Activated CD4-positive, alpha-beta T cell treated with anti-CD3 and anti-CD28 coated beads for 36 hours (primary cell): ENCODE measurements around the gene ELOB. TPM values are rescaled to one million over a fixed set of nuclear protein-coding genes. Genes with fewer than 3 reads are reported as not detected.

Experiments
- ATAC-seq: fragments of 200-7000 bp; cut with Tn5 transposase; one replicate; pipeline ENCODE4 v1.10.0; 2021; ENCODE audit warnings: mild to moderate bottlenecking, moderate library complexity
- CTCF ChIA-PET: fragments of 350-600 bp; sonication (Branson Sonifier 250); formaldehyde crosslinking; loops from one replicate; lab custom pipeline; 2021; ENCODE audit warnings: antibody characterized with exemption; lab: Charles Lee
- POLR2A ChIA-PET: fragments of 350-600 bp; sonication (Branson Sonifier 250); formaldehyde crosslinking; loops from one replicate; lab custom pipeline; 2021; ENCODE audit warnings: antibody characterized with exemption, inconsistent platforms; lab: Charles Lee
- DNase-seq: peaks from one replicate; pipeline ENCODE4 v3.0.0-alpha.2; 2020
- H3K27ac Mint-ChIP-seq: one replicate; pipeline ENCODE4 v1.8.0; 2021; ENCODE audit warnings: mixed read lengths
- H3K27me3 Mint-ChIP-seq: one replicate; pipeline ENCODE4 v1.8.0; 2021; ENCODE audit warnings: mixed read lengths
- H3K36me3 Mint-ChIP-seq: one replicate; pipeline ENCODE4 v1.8.0; 2021; ENCODE audit warnings: low read depth, mixed read lengths
- H3K4me1 Mint-ChIP-seq: one replicate; pipeline ENCODE4 v1.8.0; 2021; ENCODE audit warnings: mixed read lengths
- H3K4me3 Mint-ChIP-seq: one replicate; pipeline ENCODE4 v1.8.0; 2021; ENCODE audit warnings: mild to moderate bottlenecking, moderate library complexity, mixed read lengths
- H3K9me3 Mint-ChIP-seq: one replicate; pipeline ENCODE4 v1.8.0; 2021; ENCODE audit warnings: low read depth, mixed read lengths
- intact Hi-C, 2 experiments: fragments of 100-400 bp; cut with DNase I in 1 of 2; cut with micrococcal nuclease in 1 of 2; formaldehyde crosslinking; loops; one replicate each; pipeline versions ENCODE4 v1.14.2 to v1.15.1; 2022 to 2024; cut with DNase I, micrococcal nuclease
- total RNA-seq, 2 experiments: library from RNA; stranded (reverse); gene quantifications; one replicate each; pipeline ENCODE4 v1.2.3, GENCODE V29; 2021

Gene ELOB
- total RNA-seq, 2 experiments from 2014 or later, result 268 to 269 TPM

DNA sequence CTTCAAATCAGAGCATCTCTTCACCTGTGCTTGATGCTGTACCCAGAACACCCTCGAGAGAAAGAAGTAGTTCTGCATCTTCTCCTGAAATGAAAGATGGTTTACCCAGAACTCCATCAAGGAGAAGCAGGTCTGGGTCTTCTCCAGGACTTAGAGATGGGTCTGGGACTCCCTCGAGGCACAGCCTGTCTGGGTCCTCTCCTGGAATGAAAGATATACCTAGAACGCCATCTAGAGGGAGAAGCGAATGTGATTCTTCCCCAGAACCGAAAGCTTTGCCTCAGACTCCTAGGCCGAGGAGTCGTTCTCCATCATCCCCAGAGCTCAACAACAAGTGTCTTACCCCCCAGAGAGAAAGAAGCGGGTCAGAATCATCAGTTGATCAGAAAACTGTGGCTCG lies 12.4 kb downstream of the ELOB start:
- DNase-seq (no peak), ATAC-seq (no peak)
- no peaks in the 10 kb centered on the region for H3K9me3 Mint-ChIP-seq
- intact Hi-C loops, result no loop called here
- no peak overlapping the region for H3K4me3 Mint-ChIP-seq
- peaks cover 5% of the 10 kb centered on the region for H3K4me1 Mint-ChIP-seq
- H3K36me3 Mint-ChIP-seq, result peaks cover 88% of the 10 kb centered on the region
- ChIA-PET CTCF (interaction anchor here (0.8 to 1.6 kb wide), 2 partner anchors 19 to 101 kb away, joined by 5 to 6 read pairs; no protein-coding TSS in a partner anchor), POLR2A (interaction anchor here (0.6 to 2.8 kb wide), 3 partner anchors 9 to 260 kb away, joined by 5 to 15 read pairs (median 6); partner anchors contain the start of gene SRRM2)
- H3K27me3 Mint-ChIP-seq, result no peaks in the 10 kb centered on the region
- H3K27ac Mint-ChIP-seq, result no peak overlapping the region

DNA sequence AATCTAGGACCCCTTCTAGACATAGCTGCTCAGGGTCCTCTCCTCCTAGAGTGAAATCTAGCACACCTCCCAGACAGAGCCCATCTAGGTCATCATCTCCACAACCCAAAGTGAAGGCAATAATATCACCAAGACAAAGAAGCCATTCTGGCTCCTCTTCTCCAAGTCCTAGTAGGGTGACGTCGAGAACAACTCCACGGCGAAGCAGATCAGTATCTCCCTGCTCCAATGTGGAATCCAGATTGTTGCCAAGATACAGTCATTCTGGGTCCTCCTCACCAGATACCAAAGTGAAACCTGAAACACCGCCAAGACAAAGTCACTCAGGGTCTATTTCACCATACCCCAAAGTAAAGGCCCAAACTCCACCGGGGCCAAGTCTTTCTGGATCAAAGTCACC lies 13.9 kb downstream of the ELOB start:
- Mint-ChIP-seq H3K27me3 (no peaks in the 10 kb centered on the region), H3K4me1 (peaks cover 12% of the 10 kb centered on the region), H3K4me3 (no peak overlapping the region), H3K36me3 (peaks cover 92% of the 10 kb centered on the region), H3K9me3 (no peaks in the 10 kb centered on the region), H3K27ac (peak overlapping the region; percentile 49)
- ATAC-seq, result no peak
- no peak for DNase-seq
- intact Hi-C loops, result no loop called here
- ChIA-PET POLR2A (interaction anchor here (0.8 to 2.8 kb wide), 2 partner anchors 10 to 11 kb away, joined by 4 to 15 read pairs; partner anchors contain the start of gene SRRM2), CTCF (interaction anchor here (1.6 kb wide), 1 partner anchor 21 kb away, joined by 6 read pairs; no protein-coding TSS in a partner anchor)

DNA sequence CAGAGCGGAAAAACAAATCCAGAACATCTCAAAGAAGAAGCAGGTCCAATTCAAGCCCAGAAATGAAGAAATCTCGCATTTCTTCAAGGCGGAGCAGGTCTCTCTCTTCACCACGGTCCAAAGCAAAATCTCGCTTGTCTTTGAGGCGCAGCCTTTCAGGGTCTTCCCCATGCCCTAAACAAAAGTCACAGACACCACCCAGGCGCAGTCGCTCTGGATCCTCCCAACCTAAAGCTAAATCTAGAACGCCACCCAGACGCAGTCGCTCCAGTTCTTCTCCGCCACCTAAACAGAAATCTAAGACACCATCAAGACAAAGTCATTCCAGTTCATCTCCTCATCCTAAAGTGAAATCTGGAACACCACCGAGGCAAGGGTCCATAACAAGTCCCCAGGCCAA lies 14.4 kb downstream of the ELOB start:
- Mint-ChIP-seq H3K27ac (peak overlapping the region; percentile 49), H3K36me3 (peaks cover 93% of the 10 kb centered on the region), H3K27me3 (no peaks in the 10 kb centered on the region), H3K4me3 (no peak overlapping the region), H3K9me3 (no peaks in the 10 kb centered on the region), H3K4me1 (peaks cover 15% of the 10 kb centered on the region)
- ATAC-seq, result no peak
- CTCF ChIA-PET, result interaction anchor here (1.0 kb wide), 1 partner anchor 9 kb away, joined by 3 read pairs; no protein-coding TSS in a partner anchor
- POLR2A ChIA-PET, result interaction anchor here (0.6 to 2.8 kb wide), 2 partner anchors 9 to 44 kb away, joined by 7 to 15 read pairs; partner anchors contain the start of gene SRRM2
- intact Hi-C loops, result no loop called here
- DNase-seq, result no peak

DNA sequence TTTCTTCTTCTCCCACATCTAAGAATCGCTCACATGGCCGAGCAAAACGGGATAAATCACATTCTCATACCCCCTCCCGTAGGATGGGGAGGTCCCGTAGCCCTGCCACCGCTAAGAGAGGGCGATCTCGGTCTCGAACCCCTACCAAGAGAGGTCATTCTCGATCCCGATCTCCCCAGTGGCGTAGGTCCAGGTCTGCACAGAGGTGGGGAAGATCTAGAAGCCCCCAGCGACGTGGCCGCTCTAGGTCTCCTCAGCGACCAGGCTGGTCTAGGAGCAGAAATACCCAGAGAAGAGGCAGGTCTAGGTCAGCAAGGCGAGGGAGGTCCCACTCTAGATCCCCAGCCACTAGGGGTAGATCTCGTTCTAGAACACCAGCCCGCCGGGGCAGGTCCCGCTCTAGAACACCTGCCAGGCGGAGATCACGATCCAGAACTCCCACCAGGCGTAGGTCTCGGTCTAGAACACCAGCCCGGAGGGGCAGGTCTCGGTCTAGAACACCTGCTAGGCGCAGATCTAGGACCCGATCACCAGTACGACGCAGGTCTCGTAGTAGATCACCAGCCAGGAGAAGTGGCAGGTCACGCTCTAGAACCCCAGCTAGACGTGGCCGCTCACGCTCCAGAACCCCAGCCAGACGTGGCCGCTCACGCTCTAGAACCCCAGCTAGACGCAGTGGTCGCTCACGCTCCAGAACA lies 15.0 kb downstream of the ELOB start:
- no peak for ATAC-seq
- intact Hi-C loops, result no loop called here
- ChIA-PET POLR2A (interaction anchor here (0.6 to 2.8 kb wide), 2 partner anchors 9 to 44 kb away, joined by 7 to 15 read pairs; partner anchors contain the start of gene SRRM2), CTCF (interaction anchor here (0.5 to 1.0 kb wide), 3 partner anchors 9 to 45 kb away, joined by 3 to 4 read pairs (median 3); no protein-coding TSS in a partner anchor)
- Mint-ChIP-seq H3K36me3 (peaks cover 97% of the 10 kb centered on the region), H3K4me3 (no peak overlapping the region), H3K27ac (no peak overlapping the region), H3K4me1 (peaks cover 19% of the 10 kb centered on the region), H3K9me3 (no peaks in the 10 kb centered on the region), H3K27me3 (no peaks in the 10 kb centered on the region)
- no peak for DNase-seq

DNA sequence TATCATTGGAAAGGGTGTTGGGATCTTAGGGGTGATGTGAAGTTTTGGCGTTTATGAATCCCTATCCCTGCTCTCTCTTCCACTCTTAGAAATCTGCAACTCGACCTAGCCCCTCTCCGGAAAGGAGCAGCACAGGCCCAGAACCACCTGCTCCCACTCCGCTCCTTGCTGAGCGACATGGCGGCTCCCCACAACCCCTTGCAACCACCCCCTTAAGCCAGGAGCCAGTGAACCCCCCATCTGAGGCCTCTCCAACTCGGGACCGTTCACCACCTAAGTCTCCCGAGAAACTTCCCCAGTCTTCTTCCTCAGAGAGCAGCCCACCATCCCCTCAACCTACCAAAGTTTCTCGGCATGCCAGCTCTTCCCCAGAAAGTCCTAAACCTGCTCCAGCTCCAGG lies 15.6 kb downstream of the ELOB start:
- H3K4me1 Mint-ChIP-seq, result peaks cover 25% of the 10 kb centered on the region
- ChIA-PET CTCF (interaction anchor here (0.7 kb wide), 1 partner anchor 18 kb away, joined by 4 read pairs; no protein-coding TSS in a partner anchor), POLR2A (no interaction called here)
- no peaks in the 10 kb centered on the region for H3K27me3 Mint-ChIP-seq
- peaks cover 98% of the 10 kb centered on the region for H3K36me3 Mint-ChIP-seq
- H3K4me3 Mint-ChIP-seq, result no peak overlapping the region
- no peak overlapping the region for H3K27ac Mint-ChIP-seq
- DNase-seq, result no peak
- H3K9me3 Mint-ChIP-seq, result no peaks in the 10 kb centered on the region
- intact Hi-C loops, result no loop called here
- ATAC-seq, result no peak

DNA sequence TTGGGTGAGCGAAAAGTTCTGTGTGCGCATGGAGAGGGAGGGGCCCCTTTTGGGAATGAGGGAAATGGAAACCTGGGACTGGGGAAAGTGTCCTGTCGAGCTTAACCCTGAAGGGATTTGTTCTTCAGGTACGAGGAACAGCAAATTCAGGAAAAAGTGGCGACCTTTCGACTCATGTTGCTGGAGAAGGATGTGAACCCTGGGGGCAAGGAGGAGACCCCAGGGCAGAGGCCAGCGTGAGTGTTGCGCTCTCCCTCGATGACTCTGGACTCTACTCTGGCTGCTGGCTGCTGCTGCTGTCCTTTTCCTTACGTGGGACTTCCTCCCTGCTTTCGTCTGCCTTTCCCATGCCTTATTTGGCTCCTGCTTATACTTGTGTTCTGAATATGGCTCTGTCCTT lies 19.7 kb downstream of the ELOB start:
- Mint-ChIP-seq H3K27me3 (no peaks in the 10 kb centered on the region), H3K4me3 (no peak overlapping the region), H3K27ac (peak overlapping the region; percentile 53), H3K4me1 (peaks cover 47% of the 10 kb centered on the region), H3K36me3 (peaks cover 85% of the 10 kb centered on the region), H3K9me3 (no peaks in the 10 kb centered on the region)
- POLR2A ChIA-PET, result interaction anchor here (1.2 to 2.3 kb wide), 3 partner anchors 10 to 24 kb away, joined by 6 to 12 read pairs (median 8); partner anchors contain the start of gene ELOB
- intact Hi-C loops, result loop anchor here in 1 of 2 experiments (10.0 kb wide), 1 partner anchor 533 kb away; the partner anchor contains the start of gene E4F1
- ATAC-seq (no peak), DNase-seq (no peak)
- CTCF ChIA-PET, result interaction anchor here (0.8 to 1.0 kb wide), 2 partner anchors 110 to 126 kb away, joined by 3 read pairs; no protein-coding TSS in a partner anchor

DNA sequence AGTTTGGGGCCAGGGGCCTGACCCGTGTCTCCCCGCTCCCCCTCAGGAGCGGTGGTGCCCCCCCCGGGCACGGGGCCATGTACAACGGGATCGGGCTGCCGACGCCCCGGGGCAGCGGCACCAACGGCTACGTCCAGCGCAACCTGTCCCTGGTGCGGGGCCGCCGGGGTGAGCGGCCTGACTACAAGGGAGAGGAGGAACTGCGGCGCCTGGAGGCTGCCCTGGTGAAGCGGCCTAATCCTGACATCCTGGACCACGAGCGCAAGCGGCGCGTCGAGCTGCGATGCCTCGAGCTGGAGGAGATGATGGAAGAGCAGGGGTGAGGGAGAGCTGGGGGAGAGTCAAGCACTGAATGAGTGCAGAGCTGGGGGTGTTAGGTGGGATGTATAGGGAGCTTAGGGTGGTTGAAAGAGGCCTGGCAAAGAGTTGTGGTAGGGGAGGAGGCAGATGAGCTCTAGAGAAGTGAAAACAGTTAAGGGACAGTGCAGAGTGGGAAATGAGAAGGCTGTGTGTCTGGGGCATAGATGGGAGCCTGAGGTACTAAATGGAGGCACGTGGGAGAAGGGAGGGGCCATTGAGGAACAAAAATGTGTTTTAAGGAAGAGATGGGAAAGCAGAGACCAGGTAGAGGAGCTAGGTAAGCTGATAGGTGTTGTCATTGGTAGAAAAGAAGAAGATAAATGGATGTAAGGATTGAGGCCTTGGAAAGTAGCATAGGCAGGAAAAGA lies 20.6 kb downstream of the ELOB start:
- H3K4me1 Mint-ChIP-seq, result peaks cover 49% of the 10 kb centered on the region
- H3K4me3 Mint-ChIP-seq, result no peak overlapping the region
- intact Hi-C loops, result loop anchor here in 1 of 2 experiments (10.0 kb wide), 1 partner anchor 532 kb away; the partner anchor contains the start of gene E4F1
- peaks cover 76% of the 10 kb centered on the region for H3K36me3 Mint-ChIP-seq
- ChIA-PET CTCF (interaction anchor here (1.0 kb wide), 1 partner anchor 111 kb away, joined by 3 read pairs; no protein-coding TSS in a partner anchor), POLR2A (interaction anchor here (0.6 to 1.6 kb wide), 3 partner anchors 10 to 19 kb away, joined by 4 to 8 read pairs (median 6); partner anchors contain the start of gene ELOB)
- no peaks in the 10 kb centered on the region for H3K9me3 Mint-ChIP-seq
- H3K27ac Mint-ChIP-seq, result peak overlapping the region; percentile 53
- DNase-seq (no peak), ATAC-seq (no peak)
- no peaks in the 10 kb centered on the region for H3K27me3 Mint-ChIP-seq

DNA sequence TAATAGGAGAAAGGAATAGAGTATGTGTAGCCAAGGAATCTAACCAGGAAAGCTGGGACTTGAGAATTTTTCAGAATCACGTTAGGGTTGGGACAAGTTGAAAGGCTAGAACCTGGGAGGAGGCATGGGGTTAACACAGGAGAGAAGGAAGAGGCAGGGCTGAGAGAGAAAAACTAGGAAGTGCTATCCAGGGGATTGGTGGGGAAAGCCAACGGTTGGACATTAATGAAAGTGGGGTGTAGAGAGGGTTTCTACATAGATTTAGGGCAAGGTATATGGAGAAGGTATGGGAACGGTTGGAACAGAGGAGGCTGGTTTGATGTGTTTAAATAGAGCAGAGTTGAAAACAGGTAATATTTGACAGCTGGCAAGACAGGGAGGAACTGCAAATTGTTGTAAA lies 21.9 kb downstream of the ELOB start:
- ChIA-PET CTCF (no interaction called here), POLR2A (no interaction called here)
- no peak for DNase-seq
- H3K4me3 Mint-ChIP-seq, result peak overlapping the region; percentile 99
- H3K4me1 Mint-ChIP-seq, result peaks cover 60% of the 10 kb centered on the region
- no peak for ATAC-seq
- H3K9me3 Mint-ChIP-seq, result no peaks in the 10 kb centered on the region
- no peaks in the 10 kb centered on the region for H3K27me3 Mint-ChIP-seq
- intact Hi-C loops, result loop anchor here in 1 of 2 experiments (10.0 kb wide), 1 partner anchor 530 kb away; the partner anchor contains the start of gene E4F1
- H3K36me3 Mint-ChIP-seq, result peaks cover 66% of the 10 kb centered on the region
- peak overlapping the region; percentile 90 for H3K27ac Mint-ChIP-seq

DNA sequence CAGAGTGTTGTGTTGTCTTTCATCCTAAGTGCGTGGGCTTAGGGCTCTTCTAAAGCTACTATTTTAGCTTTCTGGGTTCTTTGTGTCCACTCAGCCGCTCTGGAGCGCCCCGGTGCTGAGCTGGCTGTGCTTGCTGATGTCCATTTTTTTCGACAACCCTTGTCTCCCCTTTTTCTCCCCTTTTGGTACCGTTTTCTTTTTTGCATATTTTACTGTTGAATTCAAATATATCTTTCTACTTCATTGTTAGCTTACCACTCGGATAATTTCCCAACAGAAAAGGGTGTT lies 23.4 kb downstream of the ELOB start:
- H3K27me3 Mint-ChIP-seq, result no peaks in the 10 kb centered on the region
- ATAC-seq, result no peak
- POLR2A ChIA-PET, result interaction anchor here (0.6 to 3.4 kb wide), 5 partner anchors 10 to 211 kb away, joined by 3 to 26 read pairs (median 5); partner anchors contain the start of gene ELOB

DNA sequence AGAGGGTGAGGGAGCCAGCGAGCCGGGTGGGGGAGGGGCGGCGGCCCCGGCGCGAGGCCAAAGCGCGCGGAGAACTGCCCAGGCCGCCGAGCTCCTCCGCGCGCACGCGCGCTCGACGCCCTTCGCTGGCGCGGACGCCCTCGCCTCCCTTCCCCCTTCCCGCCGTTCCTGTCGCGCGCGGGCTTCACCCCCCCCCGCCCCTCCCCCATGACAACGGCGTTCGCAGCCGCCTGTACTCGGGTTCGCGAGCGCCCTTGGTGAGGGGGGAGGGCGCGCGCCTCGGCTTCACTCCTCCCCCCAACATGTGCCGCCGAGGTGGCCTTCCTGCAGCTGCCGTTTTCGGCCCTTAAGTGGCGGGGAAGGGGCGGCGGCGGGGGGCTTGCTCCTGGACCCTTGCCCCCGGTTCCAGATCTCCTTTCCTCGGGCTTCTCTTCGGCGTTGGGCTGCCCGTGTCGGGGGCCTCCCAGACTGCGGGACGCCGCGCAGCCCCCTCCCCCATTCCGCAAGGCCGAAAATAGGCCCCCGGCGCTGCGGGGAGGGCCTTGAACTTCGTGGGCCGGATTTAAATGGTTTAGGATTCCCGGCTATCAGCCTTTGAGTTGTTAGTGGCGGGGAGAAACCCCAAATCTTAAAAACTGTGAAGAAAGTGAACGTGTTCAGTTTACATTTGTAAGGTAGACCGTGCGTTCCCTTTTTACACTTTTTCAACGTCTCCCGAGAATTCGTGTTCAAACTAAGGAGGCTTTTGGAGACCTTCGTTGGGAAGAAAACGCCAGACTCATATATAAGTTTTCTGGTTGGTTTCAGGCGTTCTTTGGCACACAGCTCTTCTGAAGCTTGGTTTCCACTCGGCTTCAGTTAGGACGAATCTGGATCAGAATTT lies 24.0 kb downstream of the ELOB start:
- Mint-ChIP-seq H3K36me3 (peaks cover 54% of the 10 kb centered on the region), H3K9me3 (no peaks in the 10 kb centered on the region), H3K27ac (peak overlapping the region; percentile 98), H3K27me3 (no peaks in the 10 kb centered on the region), H3K4me1 (peaks cover 50% of the 10 kb centered on the region), H3K4me3 (peak overlapping the region; percentile 99)
- ATAC-seq, result peak; percentile 42
- peak; percentile 87 for DNase-seq
- intact Hi-C loops, result loop anchor here (1.0 to 10.0 kb wide), 20 partner anchors 24 to 926 kb away; partner anchors contain the start of genes ELOB (in 2 of the 2), KCTD5 (in 2 of the 2), ABCA3 (in 1 of the 2) and ATP6V0C (in 1 of the 2)
- ChIA-PET CTCF (interaction anchor here (0.8 to 1.7 kb wide), 4 partner anchors 9 to 598 kb away, joined by 3 read pairs; partner anchors contain the start of gene TRAF7), POLR2A (interaction anchor here (0.5 to 3.4 kb wide), 6 partner anchors 11 to 788 kb away, joined by 3 to 26 read pairs (median 7); partner anchors contain the start of genes ELOB, KCTD5 and RPS2)

More for the DNA sequence above, 23.4 kb downstream of the ELOB start:
- Mint-ChIP-seq H3K9me3 (no peaks in the 10 kb centered on the region), H3K27ac (peak overlapping the region; percentile 90), H3K4me3 (peak overlapping the region; percentile 99), H3K4me1 (peaks cover 54% of the 10 kb centered on the region), H3K36me3 (peaks cover 60% of the 10 kb centered on the region)
- DNase-seq, result no peak
- CTCF ChIA-PET, result interaction anchor here (0.8 to 1.4 kb wide), 3 partner anchors 9 to 599 kb away, joined by 3 read pairs; partner anchors contain the start of gene TRAF7
- intact Hi-C loops, result loop anchor here (1.0 to 10.0 kb wide), 4 partner anchors 24 to 927 kb away; partner anchors contain the start of genes E4F1 (in 1 of the 2), ELOB (in 1 of the 2), FAHD1 (in 1 of the 2) and HAGH (in 1 of the 2)
